ENCODE measurements around the gene PLCH1.

The PLCH1 gene

GRCh38 chr3:155554777-155555451 lies 190.0 kb downstream of the PLCH1 start:
- in situ Hi-C loops (cut with MboI; ENCODE audit: low pct_unique_long_range_greater_than_20kb, low sequenced_read_pairs, unreplicated experiment) = no loop called here
- TF ChIP-seq CTCF (IDR thresholded peaks at IDR 0.05; ENCODE audit: extremely low read depth, insufficient read depth, missing control alignments) = no peak
- no peak for DNase-seq (ENCODE audit: low spot score)

- DNase-seq (ENCODE audit: low spot score) = no peak
- in situ Hi-C loops (cut with MboI; ENCODE audit: low pct_unique_long_range_greater_than_20kb, low sequenced_read_pairs, unreplicated experiment) = no loop called here
- TF ChIP-seq CTCF (IDR thresholded peaks at IDR 0.05; ENCODE audit: extremely low read depth, insufficient read depth, missing control alignments) = no peak
These were observed 191.1 kb downstream of the PLCH1 start for GRCh38 chr3:155553780-155554179.

- in situ Hi-C loops (cut with MboI; ENCODE audit: low pct_unique_long_range_greater_than_20kb, low sequenced_read_pairs, unreplicated experiment) = no loop called here
- TF ChIP-seq CTCF (IDR thresholded peaks at IDR 0.05; ENCODE audit: extremely low read depth, insufficient read depth, missing control alignments) = no peak
- DNase-seq (ENCODE audit: low spot score) = no peak
These were observed 191.5 kb downstream of the PLCH1 start for GRCh38 chr3:155553326-155553725.

GRCh38 chr3:155550391-155550790 lies 194.5 kb downstream of the PLCH1 start:
- no peak for TF ChIP-seq CTCF (IDR thresholded peaks at IDR 0.05; ENCODE audit: extremely low read depth, insufficient read depth, missing control alignments)

GRCh38 chr3:155549087-155549486 lies 195.8 kb downstream of the PLCH1 start:
- TF ChIP-seq CTCF (IDR thresholded peaks at IDR 0.05; ENCODE audit: extremely low read depth, insufficient read depth, missing control alignments) = no peak
- DNase-seq (ENCODE audit: low spot score) = no peak
- in situ Hi-C loops (cut with MboI; ENCODE audit: low pct_unique_long_range_greater_than_20kb, low sequenced_read_pairs, unreplicated experiment) = no loop called here

More at GRCh38 chr3:155550391-155550790, 194.5 kb downstream of the PLCH1 start:
- DNase-seq (ENCODE audit: low spot score) = no peak
- in situ Hi-C loops (cut with MboI; ENCODE audit: low pct_unique_long_range_greater_than_20kb, low sequenced_read_pairs, unreplicated experiment) = no loop called here

GRCh38 chr3:155548195-155548594 lies 196.7 kb downstream of the PLCH1 start:
- no peak for TF ChIP-seq CTCF (IDR thresholded peaks at IDR 0.05; ENCODE audit: extremely low read depth, insufficient read depth, missing control alignments)
- DNase-seq (ENCODE audit: low spot score) = no peak
- in situ Hi-C loops (cut with MboI; ENCODE audit: low pct_unique_long_range_greater_than_20kb, low sequenced_read_pairs, unreplicated experiment) = no loop called here

Data from GM13977 (cell line).